Stimulated activated CD8-positive, alpha-beta memory T cell treated with anti-CD3 and anti-CD28 coated beads, Interleukin-7, amount 100 ng/mL, for 1 hour (primary cell): ENCODE data around the gene PSMD10.
A peak's percentile ranks its signal among the peaks of the same experiment; 100 is the strongest.

Experiments used
- DNase-seq, 2 donors: peaks; one replicate each; pipeline ENCODE4 v3.0.0-alpha.2; 2020; ENCODE audit warnings: low read depth in 2 of 2

Gene PSMD10, protein sequence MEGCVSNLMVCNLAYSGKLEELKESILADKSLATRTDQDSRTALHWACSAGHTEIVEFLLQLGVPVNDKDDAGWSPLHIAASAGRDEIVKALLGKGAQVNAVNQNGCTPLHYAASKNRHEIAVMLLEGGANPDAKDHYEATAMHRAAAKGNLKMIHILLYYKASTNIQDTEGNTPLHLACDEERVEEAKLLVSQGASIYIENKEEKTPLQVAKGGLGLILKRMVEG

DNA sequence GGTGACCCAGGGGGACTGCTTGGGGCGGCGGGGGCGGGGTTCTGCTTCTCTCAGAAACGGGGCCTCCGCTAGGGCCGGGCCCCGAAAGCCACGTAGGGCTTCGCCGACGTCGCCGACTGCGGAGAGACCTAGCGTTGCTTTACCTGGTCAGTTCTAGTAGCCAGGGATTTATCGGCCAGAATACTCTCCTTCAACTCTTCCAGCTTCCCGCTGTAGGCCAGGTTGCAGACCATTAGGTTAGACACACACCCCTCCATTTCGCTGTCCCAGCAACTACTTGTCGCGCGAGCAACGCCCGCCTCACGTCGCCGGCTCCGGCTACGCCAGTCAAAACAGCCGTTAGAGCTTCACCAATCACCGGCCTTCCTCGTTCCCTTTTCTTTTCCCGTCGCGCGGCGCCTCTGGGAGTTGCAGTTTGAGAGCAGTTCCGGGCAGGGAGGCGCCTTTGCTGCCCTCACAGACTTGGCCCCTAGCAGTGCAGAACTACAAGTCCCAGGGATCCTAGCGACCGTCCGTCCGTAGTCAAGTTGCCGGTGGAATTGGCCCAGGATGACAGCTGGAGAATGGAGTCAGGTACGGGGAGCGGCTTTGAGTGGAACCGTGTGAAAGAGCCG is at the start of gene PSMD10, which contains the start of gene ATG4A:
PSMD10 (minus strand) TSS at position 279 of the 614 bp plus-strand sequence; CDS start at position 257, 22 bp downstream.
ATG4A (plus strand) TSS at position 515 of the 614 bp plus-strand sequence; CDS start at position 564, 49 bp downstream.
- DNase-seq, result peak; percentile 73

DNA sequence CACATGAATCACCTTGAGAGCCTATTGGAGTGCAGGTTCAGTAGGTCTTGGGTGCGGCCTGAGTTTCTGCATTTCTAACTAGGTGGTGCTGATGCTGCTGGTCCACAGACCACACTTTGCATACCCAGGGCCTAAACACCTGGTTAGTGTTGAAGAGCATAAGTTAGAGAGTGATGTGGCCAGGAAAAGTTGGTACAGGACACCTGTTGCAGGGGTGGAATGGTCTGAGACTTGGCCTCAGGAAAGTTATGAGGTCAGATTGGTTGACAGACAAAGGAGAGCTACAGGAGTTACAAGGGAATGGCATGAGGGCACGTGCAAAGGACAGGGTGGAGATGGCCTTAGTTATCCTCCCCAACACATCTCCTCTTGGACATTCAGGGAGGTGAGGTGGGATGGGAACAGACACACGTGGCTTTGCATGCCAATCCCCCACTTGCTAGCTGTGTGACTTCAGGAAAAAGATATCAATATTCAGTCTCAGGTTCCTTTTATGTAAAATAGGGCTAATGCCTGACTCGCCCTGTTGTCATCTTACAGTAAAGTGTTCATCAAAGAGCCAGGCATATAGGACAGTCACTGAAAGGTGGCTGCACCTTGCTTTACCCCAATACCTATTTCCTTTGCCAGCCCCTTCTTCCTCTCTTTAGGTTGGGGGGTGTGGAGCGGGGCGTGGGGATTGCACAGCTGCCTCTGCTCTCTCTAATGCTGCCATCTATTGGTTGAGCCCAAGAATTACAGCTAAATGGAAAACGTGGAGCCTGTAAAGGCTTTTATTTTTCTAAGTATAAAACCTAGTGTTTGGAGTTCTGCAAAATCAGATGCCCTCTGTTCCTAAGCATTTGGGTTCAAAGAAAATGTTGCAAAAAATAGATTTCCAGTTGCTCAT is 47.7 kb upstream of the PSMD10 start:
- no peak for DNase-seq

DNA sequence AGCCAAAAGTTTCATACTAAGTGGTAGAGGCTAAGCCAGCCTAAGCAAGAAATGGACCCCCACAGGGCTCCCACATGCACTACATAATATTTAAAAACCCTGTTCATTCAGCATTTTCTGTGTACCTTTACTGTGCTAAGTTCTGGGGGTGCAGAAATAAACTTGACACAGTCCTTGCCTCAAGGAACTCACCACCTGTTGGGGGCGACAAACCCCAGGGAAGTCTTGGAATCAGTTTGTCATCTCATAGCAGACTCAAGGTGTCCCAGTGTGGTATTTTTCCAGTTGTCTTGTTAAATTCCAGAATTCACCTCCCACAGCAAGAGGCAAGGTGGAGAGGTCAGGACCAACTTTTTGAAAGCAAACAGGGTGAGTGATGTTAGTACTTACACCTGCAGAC is 43.4 kb upstream of the PSMD10 start:
- DNase-seq, result no peak

DNA sequence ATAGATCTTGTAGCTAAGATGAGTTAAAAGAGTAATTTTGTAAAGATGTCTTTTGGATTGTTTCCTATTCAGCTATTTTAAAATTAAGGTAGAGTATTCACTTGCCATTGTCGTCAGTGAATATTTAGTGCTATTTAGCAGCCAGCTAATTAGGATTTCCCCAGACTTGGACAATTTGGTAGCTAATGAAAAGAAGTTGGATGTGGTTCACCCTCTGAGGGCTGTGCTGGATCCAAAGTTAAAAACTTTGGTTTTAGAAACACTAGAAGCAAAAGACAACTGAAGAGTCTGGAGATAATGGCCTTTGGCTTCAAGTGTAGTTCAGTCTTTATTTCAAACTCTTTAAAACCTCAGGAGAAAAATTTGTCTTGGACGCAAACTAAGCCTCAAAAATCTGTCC is 41.5 kb upstream of the PSMD10 start:
- DNase-seq, result no peak

GRCh38 chrX:108132034-108132433 is 40.7 kb upstream of the PSMD10 start:
- no peak for DNase-seq

- no peak for DNase-seq
Measured at GRCh38 chrX:108131471-108131870, 40.1 kb upstream of the PSMD10 start.

DNA sequence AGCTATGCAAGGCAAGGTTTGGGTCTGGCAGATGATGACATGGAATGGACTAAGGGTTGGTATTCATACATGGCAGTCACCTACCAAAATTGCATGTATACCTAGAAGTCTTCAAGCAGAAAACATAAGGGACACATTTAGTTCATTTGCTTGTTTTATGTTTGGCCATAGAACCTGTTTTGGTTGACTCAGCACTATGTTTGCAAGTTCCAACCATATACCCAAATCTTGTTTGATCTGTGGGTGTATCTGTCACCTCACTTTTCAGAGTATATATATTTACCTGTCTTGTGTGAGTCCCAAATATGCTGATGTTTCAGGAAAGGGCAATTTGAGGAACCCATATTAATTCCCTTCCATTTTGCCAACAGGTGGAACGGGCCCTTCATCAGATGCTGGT is 39.5 kb upstream of the PSMD10 start:
- no peak for DNase-seq

- no peak for DNase-seq
Measured at GRCh38 chrX:108127152-108127551, 35.8 kb upstream of the PSMD10 start.

DNA sequence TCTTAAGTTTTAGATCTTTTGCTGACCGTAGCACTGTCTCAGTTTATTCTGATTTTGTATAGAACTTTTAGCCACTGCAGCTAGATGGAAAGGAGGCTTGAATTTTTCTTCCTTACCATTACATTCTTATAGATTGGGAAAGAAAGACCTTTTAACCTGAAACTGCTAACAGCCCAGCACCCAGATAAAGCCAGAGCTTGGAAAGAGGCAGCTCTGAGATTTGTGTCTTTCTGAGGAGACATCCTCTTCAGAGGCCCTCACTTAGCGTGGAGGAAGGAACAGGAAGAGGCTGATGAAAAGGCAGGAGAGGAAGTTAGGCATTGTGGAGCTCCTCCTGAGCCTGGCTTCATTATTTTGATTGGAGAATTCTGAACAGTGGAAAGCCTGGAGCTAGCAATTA is 35.3 kb upstream of the PSMD10 start:
- no peak for DNase-seq

- no peak for DNase-seq
Measured at GRCh38 chrX:108123591-108124366, 32.4 kb upstream of the PSMD10 start.

GRCh38 chrX:108122748-108123147 is 31.4 kb upstream of the PSMD10 start:
- DNase-seq, result no peak

GRCh38 chrX:108121291-108121690 is 29.9 kb upstream of the PSMD10 start:
- DNase-seq, result no peak

DNA sequence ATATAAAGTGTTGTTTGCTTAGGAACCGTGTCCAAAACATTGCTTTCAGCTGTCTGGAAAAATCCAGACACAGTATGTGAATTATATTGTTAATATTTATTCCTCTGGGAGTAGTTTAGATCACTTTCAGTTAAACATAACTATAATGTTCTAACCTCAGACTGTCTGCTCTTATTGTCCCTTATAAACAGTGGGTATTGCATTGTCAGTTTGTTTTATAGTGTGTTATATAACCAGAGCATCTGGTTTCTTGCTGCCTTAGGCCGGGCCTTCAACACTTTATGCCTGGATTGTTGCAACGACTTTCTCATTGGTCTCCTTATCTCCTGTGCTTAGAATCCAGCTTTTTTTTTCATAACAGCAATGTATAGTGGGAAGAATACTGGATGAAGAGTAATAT is 26.6 kb upstream of the PSMD10 start:
- DNase-seq, result no peak

- no peak for DNase-seq
Measured at GRCh38 chrX:108114541-108114940, 23.2 kb upstream of the PSMD10 start.

DNA sequence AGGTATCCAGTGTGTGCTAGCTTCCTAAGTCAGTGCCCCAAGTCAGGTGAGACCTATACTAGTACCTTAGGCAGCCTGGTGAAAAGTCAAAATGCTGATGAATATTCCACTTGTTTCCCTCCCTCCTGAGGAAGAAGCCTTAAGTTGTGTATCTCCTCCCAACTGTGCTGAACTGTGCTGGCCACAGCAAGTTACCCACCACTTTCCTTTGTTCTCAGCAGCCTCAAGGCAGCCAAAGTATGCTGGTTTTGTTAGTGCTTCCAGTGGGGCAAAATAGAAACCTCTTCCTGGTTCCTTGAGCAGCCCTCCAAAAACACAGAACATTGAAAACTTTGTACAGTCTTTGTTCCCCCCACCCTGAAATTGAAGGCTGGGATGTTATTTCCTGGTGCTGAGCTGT is 14.1 kb upstream of the PSMD10 start:
- no peak for DNase-seq

- no peak for DNase-seq
Measured at GRCh38 chrX:108097380-108097779, 6.0 kb upstream of the PSMD10 start.

DNA sequence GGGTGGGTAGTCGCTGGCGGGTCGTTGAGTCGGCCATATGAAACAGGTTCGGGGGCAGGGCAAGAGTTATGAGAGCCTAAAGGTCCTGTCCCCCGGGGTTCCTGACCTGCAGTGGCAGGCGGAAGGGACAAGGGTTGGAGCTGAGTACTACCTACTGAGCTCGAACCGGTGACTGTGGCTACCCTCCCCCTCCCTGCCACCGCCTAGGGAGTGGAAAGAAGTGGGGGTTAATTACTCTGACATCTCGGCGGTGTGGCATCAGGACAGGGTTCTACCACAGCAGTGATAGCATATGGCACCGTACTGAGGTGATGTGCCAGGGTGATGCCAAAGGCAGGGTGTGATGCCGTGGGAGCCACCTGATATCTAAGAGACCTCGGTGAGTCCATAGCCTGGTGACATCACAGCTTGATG is 543 bp upstream of the PSMD10 start:
- DNase-seq, result no peak

GRCh38 chrX:108090491-108091263 is 665 bp downstream of the PSMD10 start:
- DNase-seq, result no peak

GRCh38 chrX:108088511-108088910 is 2.8 kb downstream of the PSMD10 start:
- no peak for DNase-seq

- DNase-seq, result no peak
Measured at GRCh38 chrX:108087792-108088191, 3.5 kb downstream of the PSMD10 start.

GRCh38 chrX:108081110-108081509 is 10.2 kb downstream of the PSMD10 start:
- no peak for DNase-seq
